H1 (cell line): Measurements from ENCODE around the gene KIDINS220. TPM values are rescaled to one million over a fixed set of nuclear protein-coding genes. Genes with fewer than 3 reads are reported as not detected.

Source experiments
- CTCF ChIA-PET: fragments of 300-600 bp; sonication (Branson Sonifier 250); formaldehyde crosslinking; loops from one replicate; lab custom pipeline; 2021; ENCODE audit not compliant: partially characterized antibody; lab: Charles Lee
- POLR2A ChIA-PET: fragments of 300-600 bp; sonication (Branson Sonifier 250); formaldehyde crosslinking; loops from one replicate; lab custom pipeline; 2021; ENCODE audit warnings: inconsistent platforms; ENCODE audit not compliant: partially characterized antibody; lab: Charles Lee
- DNase-seq, 2 experiments: peaks; one replicate each; pipeline versions ENCODE4 v3.0.0 to v3.0.0-alpha.2; 2010 to 2022; ENCODE audit warnings: low spot score in 2 of 2, low read depth in 1 of 2, mixed read lengths in 1 of 2
- FAIRE-seq: peaks from 2 replicates; lab custom pipeline; 2011; peaks lifted over from hg19 to GRCh38; lab: Jason Lieb, UNC
- H2AFZ ChIP-seq: 2 replicates; pipeline ENCODE4 v1.8.1; 2012; ENCODE audit warnings: low read length, inconsistent platforms
- H2AK5ac ChIP-seq: 2 replicates; pipeline ENCODE4 v1.6.1; 2013; ENCODE audit warnings: low read depth, low read length
- H2BK120ac ChIP-seq: replicated peaks from 2 replicates; pipeline ENCODE3; 2013; ENCODE audit warnings: low read depth, low read length, inconsistent platforms
- H2BK12ac ChIP-seq: 2 replicates; pipeline ENCODE4 v1.6.1; 2013; ENCODE audit warnings: low read depth, low read length
- H2BK15ac ChIP-seq: 2 replicates; pipeline ENCODE4 v1.6.1; 2013; ENCODE audit warnings: low read length
- H2BK20ac ChIP-seq: 2 replicates; pipeline ENCODE4 v1.6.1; 2013; ENCODE audit warnings: low read length
- H2BK5ac ChIP-seq: 2 replicates; pipeline ENCODE4 v1.6.1; 2013; ENCODE audit warnings: low read depth, low read length
- H3K14ac ChIP-seq: 2 replicates; pipeline ENCODE4 v1.6.1; 2013; ENCODE audit warnings: inconsistent platforms; ENCODE audit not compliant: insufficient read length
- H3K18ac ChIP-seq: 2 replicates; pipeline ENCODE4 v1.6.1; 2013; ENCODE audit warnings: low read length; ENCODE audit errors: extremely low read depth
- H3K23ac ChIP-seq: 2 replicates; pipeline ENCODE4 v1.6.1; 2013; ENCODE audit warnings: inconsistent platforms; ENCODE audit not compliant: insufficient read length
- H3K23me2 ChIP-seq: 2 replicates; pipeline ENCODE4 v1.6.1; 2013; ENCODE audit warnings: low read depth, low read length
- H3K27ac ChIP-seq: 2 replicates; pipeline ENCODE4 v1.6.1; 2011; ENCODE audit warnings: low read depth, low read length, inconsistent platforms
- H3K27me3 ChIP-seq, 4 experiments: replicated peaks in 1 of 4; 1 replicate in 1 of 4; 2 replicates in 3 of 4; pipeline versions ENCODE4 v1.6.1 to v1.8.1; 2011 to 2013; ENCODE audit warnings: low read length in 3 of 4, mild to moderate bottlenecking in 3 of 4, inconsistent platforms in 2 of 4, mixed read lengths in 2 of 4, moderate library complexity in 1 of 4; ENCODE audit not compliant: control insufficient read depth in 3 of 4, insufficient read depth in 3 of 4; ENCODE audit errors: extremely low read depth in 1 of 4
- H3K36me3 ChIP-seq, 4 experiments: 2 replicates each; pipeline versions ENCODE4 v1.6.1 to v1.8.1; 2011 to 2013; ENCODE audit warnings: mild to moderate bottlenecking in 4 of 4, low read length in 3 of 4, moderate library complexity in 2 of 4, control low read depth in 1 of 4, inconsistent platforms in 1 of 4; ENCODE audit not compliant: insufficient read depth in 4 of 4, control insufficient read depth in 2 of 4
- H3K4ac ChIP-seq: replicated peaks from 2 replicates; pipeline ENCODE3; 2013; ENCODE audit warnings: low read length, low read depth, mixed read lengths, inconsistent platforms; ENCODE audit not compliant: insufficient read length
- H3K4me1 ChIP-seq, 4 experiments: replicated peaks in 1 of 4; 1 replicate in 1 of 4; 2 replicates in 3 of 4; pipeline versions ENCODE4 v1.6.1 to v1.8.1; 2011 to 2013; ENCODE audit warnings: low read length in 3 of 4, inconsistent platforms in 2 of 4, mixed read lengths in 1 of 4; ENCODE audit not compliant: insufficient read depth in 4 of 4, control insufficient read depth in 3 of 4
- H3K4me2 ChIP-seq, 2 experiments: 2 replicates each; pipeline versions ENCODE4 v1.6.1 to v1.8.1; 2011 to 2013; ENCODE audit warnings: low read depth in 2 of 2, low read length in 2 of 2, control low read depth in 1 of 2, inconsistent platforms in 1 of 2, mild to moderate bottlenecking in 1 of 2; ENCODE audit not compliant: insufficient read depth in 1 of 2
- H3K4me3 ChIP-seq, 4 experiments: fragments of 200-600, 300-600 bp in 1 of 4; sonication (generic), shearing (Covaris generic), sonication (Bioruptor Twin) in 1 of 4; 2 replicates each; pipeline versions ENCODE4 v1.5.1 to v1.8.1; 2011 to 2016; ENCODE audit warnings: low read length in 4 of 4, low read depth in 3 of 4, control low read depth in 2 of 4, inconsistent platforms in 2 of 4, mild to moderate bottlenecking in 2 of 4, mixed read lengths in 1 of 4, moderate library complexity in 1 of 4; ENCODE audit not compliant: insufficient read depth in 2 of 4; ENCODE audit errors: extremely low read depth in 1 of 4
- H3K56ac ChIP-seq: replicated peaks from 2 replicates; pipeline ENCODE3; 2013; ENCODE audit warnings: low read depth, mild to moderate bottlenecking, mixed read lengths, low read length, inconsistent platforms; ENCODE audit not compliant: insufficient read length
- H3K79me1 ChIP-seq: 2 replicates; pipeline ENCODE4 v1.6.1; 2013; ENCODE audit warnings: low read depth, low read length, control low read depth
- H3K79me2 ChIP-seq, 2 experiments: 2 replicates each; pipeline versions ENCODE4 v1.6.1 to v1.8.1; 2012 to 2013; ENCODE audit warnings: low read length in 2 of 2, mild to moderate bottlenecking in 2 of 2, inconsistent platforms in 1 of 2; ENCODE audit not compliant: insufficient read depth in 2 of 2, control insufficient read depth in 1 of 2
- H3K9ac ChIP-seq, 4 experiments: replicated peaks in 1 of 4; 1 replicate in 1 of 4; 2 replicates in 3 of 4; pipeline versions ENCODE4 v1.6.1 to v1.8.1; 2011 to 2013; ENCODE audit warnings: low read depth in 3 of 4, low read length in 3 of 4, control low read depth in 2 of 4, mild to moderate bottlenecking in 2 of 4, moderate library complexity in 2 of 4, inconsistent platforms in 1 of 4; ENCODE audit errors: extremely low read depth in 1 of 4
- H3K9me3 ChIP-seq, 2 experiments: 2 replicates each; pipeline versions ENCODE4 v1.6.1 to v1.8.1; 2012 to 2013; ENCODE audit warnings: mild to moderate bottlenecking in 2 of 2, moderate library complexity in 2 of 2, control low read depth in 1 of 2, inconsistent platforms in 1 of 2, low read depth in 1 of 2, low read length in 1 of 2, mixed read lengths in 1 of 2; ENCODE audit not compliant: insufficient read depth in 2 of 2
- H4K20me1 ChIP-seq, 2 experiments: replicated peaks in 1 of 2; 2 replicates each; pipeline versions ENCODE3 to v1.8.1; 2011 to 2013; ENCODE audit warnings: inconsistent platforms in 2 of 2, low read length in 2 of 2, mild to moderate bottlenecking in 1 of 2; ENCODE audit not compliant: insufficient read depth in 2 of 2, control insufficient read depth in 1 of 2
- H4K5ac ChIP-seq: 2 replicates; pipeline ENCODE4 v1.6.1; 2013; ENCODE audit warnings: low read length, low read depth, mixed read lengths, inconsistent platforms; ENCODE audit not compliant: insufficient read length
- H4K8ac ChIP-seq: 2 replicates; pipeline ENCODE4 v1.8.0; 2013; ENCODE audit warnings: mild to moderate bottlenecking, moderate library complexity, low read length, inconsistent platforms; ENCODE audit not compliant: insufficient read depth; ENCODE audit errors: extremely low read depth
- H4K91ac ChIP-seq: replicated peaks from 2 replicates; pipeline ENCODE3; 2013; ENCODE audit warnings: low read length, mixed read lengths, inconsistent platforms; ENCODE audit not compliant: insufficient read length
- BCL11A ChIP-seq, 2 experiments: IDR thresholded peaks; one replicate each; pipeline ENCODE4 v1.6.1; 2011; ENCODE audit warnings: low read depth in 2 of 2, low read length in 2 of 2, mild to moderate bottlenecking in 2 of 2
- EP300 ChIP-seq, 2 experiments: IDR thresholded peaks; 1 replicate in 1 of 2; 2 replicates in 1 of 2; pipeline ENCODE4 v1.6.1; 2011 to 2012; ENCODE audit warnings: low read depth in 2 of 2, low read length in 2 of 2, mild to moderate bottlenecking in 2 of 2, borderline replicate concordance in 1 of 2, inconsistent platforms in 1 of 2, moderate library complexity in 1 of 2
- GABPA ChIP-seq: IDR thresholded peaks from 2 replicates; pipeline ENCODE4 v1.6.1; 2011; ENCODE audit warnings: mild to moderate bottlenecking, low read length, moderate library complexity, borderline replicate concordance; ENCODE audit not compliant: insufficient read depth
- HDAC2 ChIP-seq, 2 experiments: fragments of 300-600 bp in 1 of 2; sonication (generic) in 1 of 2; IDR thresholded peaks; 2 replicates each; pipeline ENCODE4 v1.6.1; 2011 to 2012; ENCODE audit warnings: low read depth in 2 of 2, low read length in 2 of 2, mild to moderate bottlenecking in 2 of 2, moderate library complexity in 2 of 2, borderline replicate concordance in 1 of 2, inconsistent platforms in 1 of 2
- HDAC6 ChIP-seq: IDR thresholded peaks from one replicate; pipeline ENCODE4 v1.7.1; 2012; ENCODE audit warnings: low read depth, mild to moderate bottlenecking, inconsistent platforms, low read length, moderate library complexity
- KDM1A ChIP-seq: fragments of 200-600, 300-600 bp; sonication (generic); IDR thresholded peaks from 2 replicates; pipeline ENCODE4 v1.7.1; 2016; ENCODE audit warnings: mild to moderate bottlenecking, low read length, borderline replicate concordance
- NANOG ChIP-seq: IDR thresholded peaks from 2 replicates; pipeline ENCODE4 v1.6.1; 2011; ENCODE audit warnings: low read length, low read depth, mild to moderate bottlenecking, inconsistent platforms; ENCODE audit not compliant: insufficient read depth, poor library complexity, severe bottlenecking
- RBBP5 ChIP-seq: IDR thresholded peaks from 2 replicates; pipeline ENCODE4 v1.7.1; 2012; ENCODE audit warnings: low read depth, mild to moderate bottlenecking, inconsistent platforms, low read length, moderate library complexity, borderline replicate concordance
- SAP30 ChIP-seq: fragments of 300-600 bp; sonication (generic); IDR thresholded peaks from 2 replicates; pipeline ENCODE4 v1.7.1; 2012; ENCODE audit warnings: low read length, moderate library complexity, mild to moderate bottlenecking, inconsistent platforms; ENCODE audit not compliant: insufficient read depth, insufficient replicate concordance
- SIRT6 ChIP-seq: IDR thresholded peaks from one replicate; pipeline ENCODE4 v1.7.1; 2012; ENCODE audit warnings: low read length, inconsistent platforms
- SP1 ChIP-seq: IDR thresholded peaks from 2 replicates; pipeline ENCODE4 v1.6.1; 2011; ENCODE audit warnings: low read depth, low read length
- TCF12 ChIP-seq: IDR thresholded peaks from 2 replicates; pipeline ENCODE4 v1.6.1; 2011; ENCODE audit warnings: low read depth, mild to moderate bottlenecking, low read length
- USF2 ChIP-seq: IDR thresholded peaks from 2 replicates; pipeline ENCODE4 v1.6.1; 2011; ENCODE audit warnings: low read length, improper control_type of control experiment
- WGBS, 2 experiments: shearing (Covaris generic) in 1 of 2; methylation state at CpG; one replicate each; pipeline versions ENCODE4 v1.1.6 to v1.1.7; 2013 to 2015; ENCODE audit warnings: low lambda C conversion rate in 2 of 2, mixed read lengths in 2 of 2, inconsistent platforms in 1 of 2, low coverage in 1 of 2, missing lambda C conversion rate in 1 of 2; ENCODE audit not compliant: insufficient replicate concordance in 2 of 2, insufficient coverage in 1 of 2, insufficient read length in 1 of 2; ENCODE audit errors: extremely low coverage in 1 of 2, missing lambda C conversion rate in 1 of 2; 5-methylcytosine and 5-hydroxymethylcytosine counted together
- polyA plus RNA-seq, 7 experiments: library from polyadenylated mRNA; depleted of rRNA in 3 of 7; stranded (reverse) in 5 of 7; unstranded in 2 of 7; fragments of >200 nt in 5 of 7; fragments of 200-250 nt in 2 of 7; gene quantifications; 1 replicate in 5 of 7; 2 replicates in 1 of 7; 4 replicates in 1 of 7; pipeline versions ENCODE4 v1.2.1 to v1.2.3, GENCODE V29; 2011 to 2013; ENCODE audit warnings: missing spikeins in 2 of 7, mixed read lengths in 2 of 7
- total RNA-seq: library from RNA; stranded (reverse); fragmentation: NEBNext Ultra II Directional; extraction: Animal tissue kit (Norgen Biotek cat#: 25700); gene quantifications from 2 replicates; pipeline ENCODE4 v1.2.1, GENCODE V29; 2021

Gene KIDINS220
- total and polyA plus RNA-seq, 2 of the 8 experiments (the other 6 are each of a cell fraction or from before 2014, with no cell fraction given) = 21.2 to 27.1 TPM

DNA sequence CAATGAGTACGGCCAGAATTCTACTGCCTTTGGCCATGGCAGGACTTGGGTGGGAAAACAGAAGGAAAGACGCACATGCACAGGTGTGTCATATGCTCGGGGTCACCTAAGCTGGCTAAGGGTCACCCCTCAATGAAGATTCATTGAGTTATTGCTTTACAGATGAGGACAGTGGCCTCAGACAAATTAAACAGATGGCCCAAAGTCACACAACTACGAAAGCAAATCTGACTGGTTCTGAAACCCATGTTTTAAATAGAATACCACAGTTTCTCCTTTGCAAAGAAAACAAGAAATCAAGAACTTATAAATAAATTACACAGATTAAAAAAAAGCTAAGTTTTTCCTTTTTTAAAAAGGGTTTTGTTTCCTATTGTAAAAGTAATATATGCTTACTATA, 85.0 kb downstream of the KIDINS220 start:
- Histone ChIP-seq H3K36me3 (no peaks in the 10 kb centered on the region; a peak in 1 of 8 replicates), H2BK15ac (no peak overlapping the region), H2BK20ac (no peak overlapping the region), H3K27ac (no peak overlapping the region), H2BK12ac (no peak overlapping the region), H4K8ac (no peak overlapping the region), H3K9ac (no peak overlapping the region), H3K56ac (no peak overlapping the region), H2AK5ac (no peak overlapping the region), H3K14ac (no peak overlapping the region), H3K4me3 (no peak overlapping the region), H2BK5ac (no peak overlapping the region), H2AFZ (no peak overlapping the region), H4K20me1 (no peaks in the 10 kb centered on the region), H3K27me3 (no peaks in the 10 kb centered on the region), H3K4me1 (no peaks in the 10 kb centered on the region), H3K4ac (no peak overlapping the region), H3K23ac (no peak overlapping the region), H2BK120ac (no peak overlapping the region), H3K23me2 (no peaks in the 10 kb centered on the region; the same call in 1 of the 2 replicates), H3K79me2 (no peaks in the 10 kb centered on the region), H3K18ac (no peak overlapping the region), H3K9me3 (peaks cover 0 to 5% of the 10 kb centered on the region in 2 experiments; a peak in 1 of 4 replicates), H4K5ac (no peak overlapping the region), H3K79me1 (no peaks in the 10 kb centered on the region; the same call in 1 of the 2 replicates), H3K4me2 (no peak overlapping the region), H4K91ac (no peak overlapping the region)
- no peak for FAIRE-seq
- ChIA-PET CTCF (no interaction called here), POLR2A (no interaction called here)
- DNase-seq = no peak
- 90% methylated on average over 4 of the region's 4 CpGs; no CpG with 5 or more reads in 1 of the 2 experiments for WGBS, 2 experiments
- no peak for TF ChIP-seq HDAC6
- no peak for TF ChIP-seq GABPA
- TF ChIP-seq BCL11A (IDR thresholded peaks at IDR 0.05; ENCODE audit: low read depth in 2 of 2, low read length in 2 of 2) = no peak
- TF ChIP-seq HDAC2 (IDR thresholded peaks at IDR 0.05; ENCODE audit: borderline replicate concordance in 1 of 2, low read depth in 2 of 2, low read length in 2 of 2) = no peak
- no peak for TF ChIP-seq EP300 (IDR thresholded peaks at IDR 0.05; ENCODE audit: borderline replicate concordance in 1 of 2, low read depth in 2 of 2, low read length in 2 of 2)
- no peak for TF ChIP-seq USF2
- no peak for TF ChIP-seq SP1
- no peak for TF ChIP-seq SAP30
- TF ChIP-seq SIRT6 = no peak
- no peak for TF ChIP-seq NANOG
- no peak for TF ChIP-seq RBBP5
- TF ChIP-seq KDM1A = no peak
- no peak for TF ChIP-seq TCF12
